GM21737 (cell line): ENCODE measurements around the gene GIPC2.
A peak's percentile ranks its signal among the peaks of the same experiment; 100 is the strongest.
"Not testable (repeated sequence)": the region's sequence is repeated elsewhere in the genome, so short reads cannot be mapped to it uniquely, and the experiment has no call there.

ENCODE experiments used
- ATAC-seq: cut with Tn5 transposase; IDR thresholded peaks from one replicate; pipeline ENCODE4 v1.9.1; 2021; ENCODE audit warnings: mild to moderate bottlenecking, moderate library complexity; ENCODE audit not compliant: unreplicated experiment

GIPC2 gene

GRCh38 chr1:78092643-78093042 lies 46.9 kb downstream of the GIPC2 start:
- ATAC-seq = no peak

- no peak for ATAC-seq
Observed at GRCh38 chr1:78093560-78093959, 47.8 kb downstream of the GIPC2 start.

DNA sequence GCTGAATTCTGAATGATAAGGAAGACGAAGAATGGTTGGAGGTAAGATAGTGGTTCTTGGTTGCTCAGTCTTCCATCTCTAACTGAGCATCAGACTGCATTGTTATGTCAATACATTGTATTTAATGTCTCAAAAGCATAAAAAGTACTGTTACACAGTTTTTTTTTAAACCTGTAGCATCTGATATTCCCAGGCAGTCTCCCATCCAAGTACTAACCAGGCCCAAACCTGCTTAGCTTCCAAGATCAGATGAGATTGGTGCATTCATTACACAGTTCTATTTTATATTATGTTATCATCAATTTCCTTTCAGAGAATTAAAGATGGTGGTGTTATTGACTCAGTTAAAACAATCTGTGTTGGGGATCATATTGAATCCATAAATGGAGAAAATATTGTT lies 48.9 kb downstream of the GIPC2 start:
- no peak for ATAC-seq

GRCh38 chr1:78095593-78095992 lies 49.8 kb downstream of the GIPC2 start:
- no peak for ATAC-seq

GRCh38 chr1:78096017-78096416 lies 50.3 kb downstream of the GIPC2 start:
- no peak for ATAC-seq

GRCh38 chr1:78096976-78097375 lies 51.2 kb downstream of the GIPC2 start:
- ATAC-seq = no peak

GRCh38 chr1:78101051-78101450 lies 55.3 kb downstream of the GIPC2 start:
- ATAC-seq = no peak

- no peak for ATAC-seq
Observed at GRCh38 chr1:78101514-78101913, 55.7 kb downstream of the GIPC2 start.

DNA sequence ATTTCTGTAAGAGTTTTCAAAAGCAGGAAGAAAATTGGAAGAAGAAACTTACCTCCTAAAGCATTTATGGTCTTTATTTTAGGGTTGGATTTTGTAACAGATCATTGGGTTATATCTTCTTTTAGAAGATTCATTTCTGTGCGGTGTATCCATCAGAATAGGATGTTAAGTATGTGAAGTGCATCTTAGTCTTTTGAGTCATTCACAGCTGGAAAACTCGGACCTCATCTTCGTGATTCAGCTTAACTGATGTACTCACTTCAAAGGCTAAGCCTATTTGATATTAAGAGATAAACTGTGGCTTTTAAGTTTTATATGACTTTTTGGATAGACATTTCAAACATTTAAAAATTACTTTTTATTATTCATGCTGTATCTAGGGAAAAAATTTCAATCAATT lies 56.3 kb downstream of the GIPC2 start:
- ATAC-seq = no peak

DNA sequence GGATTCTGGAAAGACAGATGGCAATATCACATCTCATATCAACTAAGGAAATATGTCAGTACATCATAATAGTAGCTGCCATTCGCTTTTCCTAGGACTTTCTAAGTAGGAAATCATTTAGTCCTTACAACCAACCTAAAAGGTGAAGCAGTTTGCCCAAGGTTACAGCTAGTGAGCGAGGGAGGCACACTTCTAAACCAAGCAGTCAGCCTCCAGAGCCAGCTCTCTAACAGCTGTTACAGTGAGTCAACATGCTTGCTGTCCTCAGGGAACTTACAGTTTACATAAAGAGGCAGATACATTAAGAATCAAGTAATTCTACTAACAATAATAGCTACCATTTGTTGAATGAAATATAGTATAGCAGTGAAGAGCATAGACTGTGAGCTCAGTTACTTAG lies 57.1 kb downstream of the GIPC2 start:
- no peak for ATAC-seq

- no peak for ATAC-seq
Observed at GRCh38 chr1:78104322-78104721, 58.6 kb downstream of the GIPC2 start.

DNA sequence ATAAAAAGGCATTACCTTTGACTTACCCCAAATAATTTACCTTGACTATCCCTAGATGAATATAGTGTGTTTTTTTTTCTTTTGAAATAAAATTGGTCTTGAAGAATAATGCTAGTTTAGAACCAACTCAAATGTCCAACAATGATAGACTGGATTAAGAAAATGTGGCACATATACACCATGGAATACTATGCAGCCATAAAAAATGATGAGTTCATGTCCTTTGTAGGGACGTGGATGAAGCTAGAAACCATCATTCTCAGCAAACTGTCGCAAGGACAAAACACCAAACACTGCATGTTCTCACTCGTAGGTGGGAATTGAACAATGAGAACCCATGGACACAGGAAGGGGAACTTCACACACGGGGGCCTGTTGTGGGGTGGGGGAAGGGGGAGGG lies 63.9 kb downstream of the GIPC2 start:
- not testable (repeated sequence) for ATAC-seq

DNA sequence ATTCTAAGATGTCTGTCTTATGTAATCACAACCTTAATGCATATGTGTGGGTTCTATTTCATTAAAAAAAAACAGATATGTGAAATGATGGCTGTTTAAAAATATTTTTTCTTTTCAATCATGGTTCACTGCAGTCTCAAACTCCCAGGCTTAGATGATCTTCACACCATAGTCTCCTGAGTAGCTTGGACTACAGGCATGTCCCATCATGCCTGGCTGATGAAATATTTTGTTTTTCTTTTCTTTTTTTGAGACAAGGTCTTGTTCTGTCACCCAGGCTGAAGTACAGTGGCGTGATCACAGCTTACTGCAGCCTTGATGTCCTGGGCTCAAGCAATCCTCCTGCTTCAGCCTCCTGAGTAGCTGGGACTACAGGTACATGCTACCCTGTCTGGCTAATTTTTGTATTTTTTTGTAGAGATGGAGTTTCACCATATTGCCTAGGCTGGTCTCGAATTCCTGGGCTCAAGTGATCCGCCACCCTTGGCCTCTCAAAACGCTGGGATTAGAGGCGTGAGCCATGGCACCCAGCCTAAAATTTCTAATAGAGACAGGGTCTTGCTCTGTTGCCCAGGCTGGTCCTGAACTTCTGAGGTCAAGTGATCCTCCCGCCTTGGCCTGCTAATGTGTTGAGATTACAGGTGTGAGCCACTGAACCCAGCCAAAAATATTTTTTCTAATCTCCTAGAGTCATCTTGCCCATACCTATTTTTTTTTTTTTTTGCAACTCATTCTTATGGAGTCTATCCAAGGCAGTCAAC lies 67.6 kb downstream of the GIPC2 start:
- ATAC-seq = no peak

DNA sequence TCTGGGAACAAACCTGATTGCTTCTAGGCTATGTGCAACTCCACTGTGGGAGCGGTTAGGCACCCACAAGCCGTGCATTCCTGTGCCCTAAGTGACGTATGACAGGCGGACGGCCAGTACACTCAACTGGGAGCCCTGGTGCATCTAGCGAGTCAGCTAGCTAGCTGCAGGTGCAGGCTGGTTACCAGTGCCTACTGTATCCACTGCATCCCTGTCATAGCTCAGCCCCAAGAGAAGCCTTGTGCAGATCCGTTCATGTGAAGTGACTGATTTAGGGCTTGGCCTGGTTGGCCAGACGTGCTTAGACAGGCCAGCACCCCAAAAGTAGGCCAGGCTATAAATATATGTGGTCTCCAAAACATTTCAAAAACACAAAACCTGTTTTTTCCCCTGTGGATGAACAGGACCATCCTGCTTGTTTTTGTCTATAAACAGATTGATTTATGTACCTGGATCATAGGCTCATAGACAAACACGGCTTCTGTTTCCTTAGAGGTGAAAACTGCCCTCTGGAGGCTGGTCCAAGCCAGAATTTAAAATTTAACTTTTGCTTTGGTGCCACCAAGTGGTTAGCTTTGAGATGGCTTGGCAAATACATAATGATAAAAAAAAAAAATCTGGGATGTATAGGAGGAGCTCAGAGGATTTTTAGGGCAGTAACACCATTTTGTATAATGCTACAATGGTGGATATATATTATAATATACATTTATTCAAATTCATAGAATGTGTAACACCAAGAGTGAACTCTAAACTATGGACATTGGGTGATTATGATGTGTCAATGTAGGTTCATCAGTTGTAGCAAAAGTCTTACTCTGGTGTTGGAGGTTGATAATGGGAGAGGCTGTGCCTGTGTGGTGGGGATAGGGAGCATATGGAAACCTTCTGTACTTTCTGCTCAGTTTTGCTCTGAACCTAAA lies 68.5 kb downstream of the GIPC2 start:
- ATAC-seq = peak; percentile 89

GRCh38 chr1:78120485-78120884 lies 74.7 kb downstream of the GIPC2 start:
- not testable (repeated sequence) for ATAC-seq

DNA sequence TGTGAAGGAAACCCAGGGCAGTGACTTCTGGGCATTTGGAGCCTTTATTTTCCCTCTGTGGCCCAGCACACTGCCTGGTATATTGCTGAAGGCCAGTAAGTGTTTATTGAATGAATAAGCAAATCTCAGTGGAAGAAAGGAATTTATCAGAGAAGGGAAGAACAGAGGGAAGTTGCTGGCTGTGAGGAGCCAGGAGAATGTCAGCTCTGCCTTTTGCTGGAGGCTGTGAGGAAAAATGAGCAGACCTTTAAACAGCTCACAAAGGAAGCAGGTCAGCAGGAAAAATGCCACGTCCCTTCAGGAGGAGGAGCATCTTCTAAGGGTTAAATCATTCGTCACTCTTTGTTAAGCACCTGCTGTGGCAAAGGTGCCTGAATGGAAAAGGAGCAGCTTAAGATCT lies 75.9 kb downstream of the GIPC2 start:
- ATAC-seq = no peak

DNA sequence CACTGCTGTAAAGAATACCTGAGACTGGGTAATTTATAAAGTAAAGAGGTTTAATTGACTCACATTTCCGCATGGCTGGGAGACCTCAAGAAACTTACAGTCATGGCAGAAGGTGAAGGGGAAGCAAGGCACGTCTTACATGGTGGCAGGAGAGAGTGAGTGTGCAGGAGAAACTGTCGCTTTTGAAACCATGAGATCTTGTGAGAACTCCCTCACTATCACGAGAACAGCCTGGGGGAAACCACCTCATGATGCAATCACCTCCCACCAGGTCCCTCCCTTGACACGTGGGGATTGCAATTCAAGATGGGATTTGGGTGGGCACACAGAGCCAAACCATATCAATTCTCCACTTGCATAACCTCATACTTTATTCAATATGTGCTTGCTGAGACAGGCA lies 76.6 kb downstream of the GIPC2 start:
- no peak for ATAC-seq

GRCh38 chr1:78126506-78126905 lies 80.7 kb downstream of the GIPC2 start:
- no peak for ATAC-seq

GRCh38 chr1:78132174-78132947 lies 86.6 kb downstream of the GIPC2 start:
- ATAC-seq = no peak

DNA sequence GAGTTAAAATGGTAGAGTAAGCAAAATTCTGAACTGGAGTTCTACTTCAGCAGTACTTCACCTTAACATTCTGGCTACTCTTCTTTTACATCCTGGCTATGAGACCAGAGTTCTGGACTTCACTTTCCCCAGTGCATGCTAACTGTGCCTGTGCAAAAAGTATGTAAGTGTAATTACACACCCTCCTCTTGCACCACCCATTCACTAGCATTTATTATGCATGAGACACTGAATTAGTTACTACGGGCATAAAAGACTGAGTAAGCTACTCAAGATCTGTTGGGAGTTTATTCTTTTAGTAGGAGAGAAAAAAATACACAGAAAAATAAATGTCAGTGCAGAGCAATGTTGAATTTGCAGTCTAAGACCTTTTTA lies 87.2 kb downstream of the GIPC2 start:
- ATAC-seq = no peak

- ATAC-seq = no peak
Observed at GRCh38 chr1:78136680-78137079, 90.9 kb downstream of the GIPC2 start.
